ENCODE measurements around the gene SRR. TPM values are rescaled to one million over a fixed set of nuclear protein-coding genes. Genes with fewer than 3 reads are reported as not detected.

Gene SRR
- total and polyA plus RNA-seq, 9 of the 15 experiments (the other 6 are each of a cell fraction or from before 2014, with no cell fraction given), result 5.0 to 19.4 (median 7.9) TPM

GRCh38 chr17:2263183-2264066 is 40.3 kb upstream of the SRR start:
- ATAC-seq (no peak), FAIRE-seq (no peak)
- TF ChIP-seq SIX5 (IDR thresholded peaks at IDR 0.05; ENCODE audit: borderline replicate concordance in 1 of 2, insufficient read depth in 1 of 2, low read depth in 1 of 2, low read length in 2 of 2), result no peak
- TF ChIP-seq FOXA3 (CRISPR knock-in tag; conservative IDR thresholded peaks at IDR 0.05 in 1 of 2, IDR thresholded peaks at IDR 0.05 in 1 of 2), result no peak
- no peak for TF ChIP-seq ZNF644 (tag; IDR thresholded peaks at IDR 0.05; ENCODE audit: low read depth)
- no peak for TF ChIP-seq MYNN (IDR thresholded peaks at IDR 0.05)
- TF ChIP-seq MYNN (CRISPR knock-in tag; IDR thresholded peaks at IDR 0.05), result no peak
- no peak for TF ChIP-seq ZNF408 (CRISPR knock-in tag; IDR thresholded peaks at IDR 0.05; ENCODE audit: low read depth)
- no peak for TF ChIP-seq FOXP4 (CRISPR knock-in tag; IDR thresholded peaks at IDR 0.05; ENCODE audit: borderline replicate concordance)
- no peak for TF ChIP-seq MXI1 (IDR thresholded peaks at IDR 0.05; ENCODE audit: low read depth, low read length)
- TF ChIP-seq ATF1 (CRISPR knock-in tag; IDR thresholded peaks at IDR 0.05), result no peak
- TF ChIP-seq ATF1 (tag; IDR thresholded peaks at IDR 0.05), result no peak
- TF ChIP-seq EHMT2 (IDR thresholded peaks at IDR 0.05), result no peak
- TF ChIP-seq STAT6 (CRISPR knock-in tag; IDR thresholded peaks at IDR 0.05), result no peak
- TF ChIP-seq NFATC3 (IDR thresholded peaks at IDR 0.05), result no peak
- TF ChIP-seq HOXB6 (CRISPR knock-in tag; IDR thresholded peaks at IDR 0.05; ENCODE audit: borderline replicate concordance), result no peak
- no peak for TF ChIP-seq KLF6 (CRISPR knock-in tag; IDR thresholded peaks at IDR 0.05; ENCODE audit: borderline replicate concordance)

More at GRCh38 chr17:2263183-2264066, 40.3 kb upstream of the SRR start:
- in situ Hi-C loops (cut with MboI) (no loop called here), intact Hi-C loops (cut with micrococcal nuclease) (no loop called here)
- no peak overlapping the region for H3K4me2 ChIP-seq (ENCODE audit: insufficient read depth, low read length)
- BruUV-seq (replicated peaks), result no TSS peak
- CTCF ChIA-PET (ENCODE audit: low intra/inter-chr PET ratio), result interaction anchor here (0.6 kb wide), 1 partner anchor 32 kb away, joined by 7 read pairs; no protein-coding TSS in a partner anchor
- no peaks in the 10 kb centered on the region for H3K9me1 ChIP-seq (ENCODE audit: control insufficient read depth, insufficient read depth, low read length)
- no peak overlapping the region for H3K27ac ChIP-seq (ENCODE audit: extremely low read depth, low read depth, low read length)
- no peak overlapping the region for H3K4me3 ChIP-seq
- H3K4me1 ChIP-seq (replicated peaks in 1 of 2; ENCODE audit: control insufficient read depth in 2 of 2, insufficient read depth in 2 of 2, low read length in 2 of 2), result 0 out of 5 replicates have a peak, but pooled peaks cover 0 to 3% of the 10 kb centered on the region in 2 experiments
- H2AFZ ChIP-seq (ENCODE audit: low read depth, low read length), result no peak overlapping the region
- H3K9ac ChIP-seq (ENCODE audit: insufficient read depth in 1 of 2, low read depth in 2 of 2, low read length in 2 of 2), result no peak overlapping the region
- no peaks in the 10 kb centered on the region for H3K9me3 ChIP-seq (replicated peaks; ENCODE audit: control insufficient read depth, insufficient read depth, low read depth, low read length)
- H4K20me1 ChIP-seq (replicated peaks; ENCODE audit: control insufficient read depth, insufficient read depth, low read length), result no peaks in the 10 kb centered on the region
- H3K36me3 ChIP-seq (ENCODE audit: control insufficient read depth, insufficient read depth, low read length), result peaks cover 11% of the 10 kb centered on the region; the same call in 2 of the 3 replicates
- WGBS (ENCODE audit: insufficient coverage, low coverage, missing lambda C conversion rate), result 92% methylated on average over 8 of the region's 8 CpGs
- POLR2A ChIA-PET, result interaction anchor here (0.9 kb wide), 1 partner anchor 13 kb away, joined by 4 read pairs; no protein-coding TSS in a partner anchor
- no peaks in the 10 kb centered on the region for H3K79me2 ChIP-seq (ENCODE audit: control insufficient read depth, insufficient read depth, low read length)
- no peak for DNase-seq (ENCODE audit: extremely low read depth in 1 of 4, low spot score in 3 of 4)
- no peaks in the 10 kb centered on the region for H3K27me3 ChIP-seq (ENCODE audit: control insufficient read depth in 2 of 2, insufficient read depth in 2 of 2, low read length in 2 of 2)
